Measurements from ENCODE around the gene CACNA2D3.

The CACNA2D3 gene

GRCh38 chr3:54372232-54372631, 249.9 kb downstream of the CACNA2D3 start:
- TF ChIP-seq REST (IDR thresholded peaks at IDR 0.05; ENCODE audit: insufficient read depth in 1 of 2, low read depth in 2 of 2, low read length in 2 of 2) (no peak), TAF1 (IDR thresholded peaks at IDR 0.05; ENCODE audit: borderline replicate concordance, insufficient read depth, low read length) (no peak), SIN3A (IDR thresholded peaks at IDR 0.05; ENCODE audit: borderline replicate concordance, insufficient read depth, low read length) (no peak), POLR2AphosphoS5 (IDR thresholded peaks at IDR 0.05; ENCODE audit: low read depth, low read length) (no peak), FOXP2 (optimal IDR thresholded peaks at IDR 0.05; ENCODE audit: borderline replicate concordance, extremely low read depth, extremely low read length, insufficient read depth) (no peak)

GRCh38 chr3:54374214-54374852, 252.0 kb downstream of the CACNA2D3 start:
- TF ChIP-seq REST (IDR thresholded peaks at IDR 0.05; ENCODE audit: insufficient read depth in 1 of 2, low read depth in 2 of 2, low read length in 2 of 2): no peak
- no peak for TF ChIP-seq POLR2AphosphoS5 (IDR thresholded peaks at IDR 0.05; ENCODE audit: low read depth, low read length)
- TF ChIP-seq SIN3A (IDR thresholded peaks at IDR 0.05; ENCODE audit: borderline replicate concordance, insufficient read depth, low read length): no peak
- no peak for TF ChIP-seq TAF1 (IDR thresholded peaks at IDR 0.05; ENCODE audit: borderline replicate concordance, insufficient read depth, low read length)
- TF ChIP-seq FOXP2 (optimal IDR thresholded peaks at IDR 0.05; ENCODE audit: borderline replicate concordance, extremely low read depth, extremely low read length, insufficient read depth): no peak

- TF ChIP-seq SIN3A (IDR thresholded peaks at IDR 0.05; ENCODE audit: borderline replicate concordance, insufficient read depth, low read length): no peak
- TF ChIP-seq REST (IDR thresholded peaks at IDR 0.05; ENCODE audit: insufficient read depth in 1 of 2, low read depth in 2 of 2, low read length in 2 of 2): no peak
- no peak for TF ChIP-seq POLR2AphosphoS5 (IDR thresholded peaks at IDR 0.05; ENCODE audit: low read depth, low read length)
- TF ChIP-seq FOXP2 (optimal IDR thresholded peaks at IDR 0.05; ENCODE audit: borderline replicate concordance, extremely low read depth, extremely low read length, insufficient read depth): no peak
- no peak for TF ChIP-seq TAF1 (IDR thresholded peaks at IDR 0.05; ENCODE audit: borderline replicate concordance, insufficient read depth, low read length)
These were observed 253.9 kb downstream of the CACNA2D3 start for GRCh38 chr3:54376142-54376807.

- TF ChIP-seq SIN3A (IDR thresholded peaks at IDR 0.05; ENCODE audit: borderline replicate concordance, insufficient read depth, low read length) (no peak), TAF1 (IDR thresholded peaks at IDR 0.05; ENCODE audit: borderline replicate concordance, insufficient read depth, low read length) (no peak), REST (IDR thresholded peaks at IDR 0.05; ENCODE audit: insufficient read depth in 1 of 2, low read depth in 2 of 2, low read length in 2 of 2) (no peak), FOXP2 (optimal IDR thresholded peaks at IDR 0.05; ENCODE audit: borderline replicate concordance, extremely low read depth, extremely low read length, insufficient read depth) (no peak), POLR2AphosphoS5 (IDR thresholded peaks at IDR 0.05; ENCODE audit: low read depth, low read length) (no peak)
These were observed 254.7 kb downstream of the CACNA2D3 start for GRCh38 chr3:54376939-54377578.
